ENCODE results near the gene SPAG5. TPM values are rescaled to one million over a fixed set of nuclear protein-coding genes. Genes with fewer than 3 reads are reported as not detected.

The SPAG5 gene
- polyA plus RNA-seq, 1 donor from 2014 or later = 19.9 TPM

DNA sequence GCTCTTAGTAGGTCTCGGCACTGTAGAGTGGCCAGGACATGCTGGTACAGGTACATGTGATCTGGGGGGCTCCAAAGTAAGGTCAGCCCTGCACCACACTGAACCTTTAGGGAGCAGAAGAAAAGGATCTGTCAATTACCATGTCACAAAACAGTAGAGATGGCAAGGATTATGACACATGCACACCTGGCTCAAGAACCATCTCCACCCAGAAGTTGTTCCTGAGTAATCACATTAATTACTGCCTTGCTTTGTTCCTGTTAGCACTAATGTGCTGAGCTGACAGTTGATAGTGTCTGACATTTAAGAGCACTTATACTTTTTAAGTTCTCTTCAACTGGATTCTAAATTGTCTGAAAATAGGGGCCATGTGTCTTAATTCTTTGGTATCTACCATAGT lies 36.7 kb upstream of the SPAG5 start:
- Histone ChIP-seq H3K4me2 (ENCODE audit: low read length) (no peak overlapping the region), H3K36me3 (ENCODE audit: insufficient read depth, low read length) (peaks cover 6% of the 10 kb centered on the region), H3K27me3 (ENCODE audit: insufficient read depth, low read depth, low read length) (no peaks in the 10 kb centered on the region), H3K4me3 (ENCODE audit: low read length) (no peak overlapping the region), H3F3A (ENCODE audit: insufficient read depth, low read length, poor library complexity, severe bottlenecking) (no peaks in the 10 kb centered on the region), H3K9me3 (ENCODE audit: low read length) (no peaks in the 10 kb centered on the region), H3K9me2 (ENCODE audit: insufficient read depth, low read length) (no peaks in the 10 kb centered on the region), H2AFZ (ENCODE audit: low read depth, low read length) (no peak overlapping the region), H3K79me2 (replicated peaks; ENCODE audit: insufficient read depth, low read length) (peaks cover 6% of the 10 kb centered on the region), H4K20me1 (ENCODE audit: insufficient read depth) (no peaks in the 10 kb centered on the region), H3K9ac (ENCODE audit: low read length) (no peak overlapping the region), H3K27ac (ENCODE audit: low read length) (no peak overlapping the region)
- TF ChIP-seq SMC3 (conservative IDR thresholded peaks at IDR 0.05; ENCODE audit: poor library complexity) = no peak
- no peak for TF ChIP-seq POLR2AphosphoS5 (IDR thresholded peaks at IDR 0.05)
- TF ChIP-seq RAD21 (conservative IDR thresholded peaks at IDR 0.05) = no peak
- TF ChIP-seq TAF1 (IDR thresholded peaks at IDR 0.05; ENCODE audit: low read depth) = no peak
- TF ChIP-seq, protein P1, sequence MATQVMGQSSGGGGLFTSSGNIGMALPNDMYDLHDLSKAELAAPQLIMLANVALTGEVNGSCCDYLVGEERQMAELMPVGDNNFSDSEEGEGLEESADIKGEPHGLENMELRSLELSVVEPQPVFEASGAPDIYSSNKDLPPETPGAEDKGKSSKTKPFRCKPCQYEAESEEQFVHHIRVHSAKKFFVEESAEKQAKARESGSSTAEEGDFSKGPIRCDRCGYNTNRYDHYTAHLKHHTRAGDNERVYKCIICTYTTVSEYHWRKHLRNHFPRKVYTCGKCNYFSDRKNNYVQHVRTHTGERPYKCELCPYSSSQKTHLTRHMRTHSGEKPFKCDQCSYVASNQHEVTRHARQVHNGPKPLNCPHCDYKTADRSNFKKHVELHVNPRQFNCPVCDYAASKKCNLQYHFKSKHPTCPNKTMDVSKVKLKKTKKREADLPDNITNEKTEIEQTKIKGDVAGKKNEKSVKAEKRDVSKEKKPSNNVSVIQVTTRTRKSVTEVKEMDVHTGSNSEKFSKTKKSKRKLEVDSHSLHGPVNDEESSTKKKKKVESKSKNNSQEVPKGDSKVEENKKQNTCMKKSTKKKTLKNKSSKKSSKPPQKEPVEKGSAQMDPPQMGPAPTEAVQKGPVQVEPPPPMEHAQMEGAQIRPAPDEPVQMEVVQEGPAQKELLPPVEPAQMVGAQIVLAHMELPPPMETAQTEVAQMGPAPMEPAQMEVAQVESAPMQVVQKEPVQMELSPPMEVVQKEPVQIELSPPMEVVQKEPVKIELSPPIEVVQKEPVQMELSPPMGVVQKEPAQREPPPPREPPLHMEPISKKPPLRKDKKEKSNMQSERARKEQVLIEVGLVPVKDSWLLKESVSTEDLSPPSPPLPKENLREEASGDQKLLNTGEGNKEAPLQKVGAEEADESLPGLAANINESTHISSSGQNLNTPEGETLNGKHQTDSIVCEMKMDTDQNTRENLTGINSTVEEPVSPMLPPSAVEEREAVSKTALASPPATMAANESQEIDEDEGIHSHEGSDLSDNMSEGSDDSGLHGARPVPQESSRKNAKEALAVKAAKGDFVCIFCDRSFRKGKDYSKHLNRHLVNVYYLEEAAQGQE (IDR thresholded peaks at IDR 0.05; ENCODE audit: borderline replicate concordance) = no peak
- TF ChIP-seq MXI1 (conservative IDR thresholded peaks at IDR 0.05; ENCODE audit: poor library complexity, severe bottlenecking) = no peak
- TF ChIP-seq EZH2 (IDR thresholded peaks at IDR 0.05; ENCODE audit: borderline replicate concordance, insufficient read depth, low read length, poor library complexity, severe bottlenecking) = no peak
- TF ChIP-seq, protein P2, sequence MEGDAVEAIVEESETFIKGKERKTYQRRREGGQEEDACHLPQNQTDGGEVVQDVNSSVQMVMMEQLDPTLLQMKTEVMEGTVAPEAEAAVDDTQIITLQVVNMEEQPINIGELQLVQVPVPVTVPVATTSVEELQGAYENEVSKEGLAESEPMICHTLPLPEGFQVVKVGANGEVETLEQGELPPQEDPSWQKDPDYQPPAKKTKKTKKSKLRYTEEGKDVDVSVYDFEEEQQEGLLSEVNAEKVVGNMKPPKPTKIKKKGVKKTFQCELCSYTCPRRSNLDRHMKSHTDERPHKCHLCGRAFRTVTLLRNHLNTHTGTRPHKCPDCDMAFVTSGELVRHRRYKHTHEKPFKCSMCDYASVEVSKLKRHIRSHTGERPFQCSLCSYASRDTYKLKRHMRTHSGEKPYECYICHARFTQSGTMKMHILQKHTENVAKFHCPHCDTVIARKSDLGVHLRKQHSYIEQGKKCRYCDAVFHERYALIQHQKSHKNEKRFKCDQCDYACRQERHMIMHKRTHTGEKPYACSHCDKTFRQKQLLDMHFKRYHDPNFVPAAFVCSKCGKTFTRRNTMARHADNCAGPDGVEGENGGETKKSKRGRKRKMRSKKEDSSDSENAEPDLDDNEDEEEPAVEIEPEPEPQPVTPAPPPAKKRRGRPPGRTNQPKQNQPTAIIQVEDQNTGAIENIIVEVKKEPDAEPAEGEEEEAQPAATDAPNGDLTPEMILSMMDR (IDR thresholded peaks at IDR 0.05; ENCODE audit: poor library complexity, severe bottlenecking) = no peak
- TF ChIP-seq EP300 (conservative IDR thresholded peaks at IDR 0.05; ENCODE audit: poor library complexity, severe bottlenecking) = no peak

DNA sequence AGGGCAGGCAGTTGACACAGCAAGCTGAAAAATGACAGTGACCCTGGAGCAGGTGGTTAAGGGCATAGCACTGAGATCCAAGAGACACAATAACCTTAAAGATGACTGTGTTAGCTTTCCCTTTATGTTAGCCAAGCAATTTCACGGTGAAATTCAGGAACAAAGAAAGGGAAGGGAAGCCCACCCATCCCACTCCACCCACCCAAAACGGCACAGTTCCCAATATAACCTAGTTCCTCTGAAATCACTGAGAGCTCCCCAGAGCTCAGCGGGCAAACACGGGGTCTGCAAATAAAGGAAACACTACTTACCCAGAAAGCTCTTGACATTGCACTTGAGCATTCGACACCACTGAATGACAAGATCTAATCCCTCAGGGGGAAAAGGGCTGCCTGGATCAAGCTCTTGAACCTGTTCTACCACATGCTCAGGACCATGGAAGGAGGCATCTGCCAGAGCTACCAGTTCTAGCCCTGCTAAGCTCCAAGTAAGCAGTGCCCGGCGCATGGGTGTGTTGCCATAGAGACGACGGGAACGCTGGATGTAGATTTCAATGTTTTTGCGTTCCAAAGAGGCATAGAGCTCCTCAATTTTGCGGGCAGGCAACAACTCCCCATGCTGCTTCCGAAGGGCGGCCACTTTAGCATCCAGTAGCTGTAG lies 35.5 kb upstream of the SPAG5 start:
- Histone ChIP-seq H3K36me3 (ENCODE audit: insufficient read depth, low read length) (peaks cover 6% of the 10 kb centered on the region), H3K9ac (ENCODE audit: low read length) (no peak overlapping the region), H3K27me3 (ENCODE audit: insufficient read depth, low read depth, low read length) (no peaks in the 10 kb centered on the region), H3K27ac (ENCODE audit: low read length) (no peak overlapping the region), H3F3A (ENCODE audit: insufficient read depth, low read length, poor library complexity, severe bottlenecking) (no peaks in the 10 kb centered on the region), H4K20me1 (ENCODE audit: insufficient read depth) (no peaks in the 10 kb centered on the region), H3K79me2 (replicated peaks; ENCODE audit: insufficient read depth, low read length) (peaks cover 6% of the 10 kb centered on the region), H3K4me2 (ENCODE audit: low read length) (no peak overlapping the region), H2AFZ (ENCODE audit: low read depth, low read length) (no peak overlapping the region), H3K9me2 (ENCODE audit: insufficient read depth, low read length) (no peaks in the 10 kb centered on the region), H3K4me3 (ENCODE audit: low read length) (no peak overlapping the region), H3K9me3 (ENCODE audit: low read length) (no peaks in the 10 kb centered on the region)
- TF ChIP-seq, protein P1 (IDR thresholded peaks at IDR 0.05; ENCODE audit: borderline replicate concordance) = no peak
- TF ChIP-seq TAF1 (IDR thresholded peaks at IDR 0.05; ENCODE audit: low read depth) (no peak), RAD21 (conservative IDR thresholded peaks at IDR 0.05) (no peak), POLR2AphosphoS5 (IDR thresholded peaks at IDR 0.05) (no peak), EP300 (conservative IDR thresholded peaks at IDR 0.05; ENCODE audit: poor library complexity, severe bottlenecking) (no peak), SMC3 (conservative IDR thresholded peaks at IDR 0.05; ENCODE audit: poor library complexity) (no peak), MXI1 (conservative IDR thresholded peaks at IDR 0.05; ENCODE audit: poor library complexity, severe bottlenecking) (no peak), EZH2 (IDR thresholded peaks at IDR 0.05; ENCODE audit: borderline replicate concordance, insufficient read depth, low read length, poor library complexity, severe bottlenecking) (no peak)
- TF ChIP-seq, protein P2 (IDR thresholded peaks at IDR 0.05; ENCODE audit: poor library complexity, severe bottlenecking) = no peak
